Measurements from ENCODE around the gene NALCN.
A peak's percentile ranks its signal among the peaks of the same experiment; 100 is the strongest.

Gene NALCN

GRCh38 chr13:101305981-101306411 is 110.3 kb downstream of the NALCN start:
- no peaks in the 10 kb centered on the region for H3K36me3 ChIP-seq (replicated peaks)
- in situ Hi-C loops (cut with HindIII; ENCODE audit: low pct_ligation_motif_present, low sequenced_read_pairs): no loop called here
- no peak for TF ChIP-seq CTCF (IDR thresholded peaks at IDR 0.05; ENCODE audit: low read depth, low read length, missing control alignments)
- H3K27ac ChIP-seq: peak overlapping the region; percentile 83
- no peak for DNase-seq
- no peak overlapping the region for H3K4me3 ChIP-seq (ENCODE audit: low read depth, low read length)
- no peaks in the 10 kb centered on the region for H3K27me3 ChIP-seq (replicated peaks)

- TF ChIP-seq CTCF (IDR thresholded peaks at IDR 0.05; ENCODE audit: low read depth, low read length, missing control alignments): no peak
- no peak for DNase-seq
- in situ Hi-C loops (cut with HindIII; ENCODE audit: low pct_ligation_motif_present, low sequenced_read_pairs): no loop called here
- Histone ChIP-seq H3K27me3 (replicated peaks) (no peaks in the 10 kb centered on the region), H3K4me3 (ENCODE audit: low read depth, low read length) (no peak overlapping the region), H3K36me3 (replicated peaks) (no peaks in the 10 kb centered on the region), H3K27ac (no peak overlapping the region)
Measured at GRCh38 chr13:101303521-101303920, 112.8 kb downstream of the NALCN start.

- H3K4me3 ChIP-seq (ENCODE audit: low read depth, low read length): no peak overlapping the region
- DNase-seq: no peak
- H3K36me3 ChIP-seq (replicated peaks): no peaks in the 10 kb centered on the region
- in situ Hi-C loops (cut with HindIII; ENCODE audit: low pct_ligation_motif_present, low sequenced_read_pairs): no loop called here
- H3K27me3 ChIP-seq (replicated peaks): no peaks in the 10 kb centered on the region
- H3K27ac ChIP-seq: no peak overlapping the region
- no peak for TF ChIP-seq CTCF (IDR thresholded peaks at IDR 0.05; ENCODE audit: low read depth, low read length, missing control alignments)
Measured at GRCh38 chr13:101301053-101301452, 115.3 kb downstream of the NALCN start.

GRCh38 chr13:101300531-101300930 is 115.8 kb downstream of the NALCN start:
- no peak for TF ChIP-seq CTCF (IDR thresholded peaks at IDR 0.05; ENCODE audit: low read depth, low read length, missing control alignments)
- no peaks in the 10 kb centered on the region for H3K36me3 ChIP-seq (replicated peaks)
- no peak overlapping the region for H3K4me3 ChIP-seq (ENCODE audit: low read depth, low read length)
- no peak for DNase-seq
- in situ Hi-C loops (cut with HindIII; ENCODE audit: low pct_ligation_motif_present, low sequenced_read_pairs): no loop called here
- H3K27ac ChIP-seq: no peak overlapping the region
- no peaks in the 10 kb centered on the region for H3K27me3 ChIP-seq (replicated peaks)

GRCh38 chr13:101298517-101298916 is 117.8 kb downstream of the NALCN start:
- Histone ChIP-seq H3K36me3 (replicated peaks) (no peaks in the 10 kb centered on the region), H3K4me3 (ENCODE audit: low read depth, low read length) (no peak overlapping the region), H3K27me3 (replicated peaks) (no peaks in the 10 kb centered on the region), H3K27ac (no peak overlapping the region)
- no peak for TF ChIP-seq CTCF (IDR thresholded peaks at IDR 0.05; ENCODE audit: low read depth, low read length, missing control alignments)
- no peak for DNase-seq
- in situ Hi-C loops (cut with HindIII; ENCODE audit: low pct_ligation_motif_present, low sequenced_read_pairs): no loop called here

GRCh38 chr13:101297794-101298193 is 118.5 kb downstream of the NALCN start:
- no peak for DNase-seq
- Histone ChIP-seq H3K36me3 (replicated peaks) (no peaks in the 10 kb centered on the region), H3K4me3 (ENCODE audit: low read depth, low read length) (no peak overlapping the region), H3K27ac (no peak overlapping the region), H3K27me3 (replicated peaks) (no peaks in the 10 kb centered on the region)
- in situ Hi-C loops (cut with HindIII; ENCODE audit: low pct_ligation_motif_present, low sequenced_read_pairs): no loop called here
- TF ChIP-seq CTCF (IDR thresholded peaks at IDR 0.05; ENCODE audit: low read depth, low read length, missing control alignments): no peak

Measured in brain microvascular endothelial cell (primary cell).